ENCODE results near the gene UBR3. TPM values are rescaled to one million over a fixed set of nuclear protein-coding genes. Genes with fewer than 3 reads are reported as not detected.

UBR3 gene
- polyA plus RNA-seq, 2 of the 4 experiments (the other 2 are of a cell fraction): 11.0 to 23.1 TPM

GRCh38 chr2:170088776-170089175 lies 261.5 kb downstream of the UBR3 start (continued):
- no peak for TF ChIP-seq HMGXB4 (CRISPR knock-in tag; IDR thresholded peaks at IDR 0.05; ENCODE audit: borderline replicate concordance)

- Histone ChIP-seq H3K4me2 (no peak overlapping the region), H3K4me3 (no peak overlapping the region), H3K27ac (no peak overlapping the region), H3K9me3 (no peaks in the 10 kb centered on the region), H3K4me1 (no peaks in the 10 kb centered on the region)
- DNase-seq (ENCODE audit: low read depth in 1 of 2, low spot score in 1 of 2): no peak
- CTCF ChIA-PET: no interaction called here
- POLR2A ChIA-PET: no interaction called here
- FAIRE-seq: no peak
- TF ChIP-seq USF2 (IDR thresholded peaks at IDR 0.05): no peak
- no peak for TF ChIP-seq MAFK (IDR thresholded peaks at IDR 0.05; ENCODE audit: partially characterized antibody)
- TF ChIP-seq ATOH8 (CRISPR knock-in tag; IDR thresholded peaks at IDR 0.05; ENCODE audit: low read depth): no peak
- TF ChIP-seq BHLHE40 (IDR thresholded peaks at IDR 0.05; ENCODE audit: low read depth, low read length): no peak
- no peak for TF ChIP-seq HMGXB4 (CRISPR knock-in tag; IDR thresholded peaks at IDR 0.05; ENCODE audit: borderline replicate concordance)
- no peak for TF ChIP-seq NFE2L2 (conservative IDR thresholded peaks at IDR 0.05; ENCODE audit: low read length)
- TF ChIP-seq PBX3 (IDR thresholded peaks at IDR 0.05): no peak
- TF ChIP-seq KDM1A (IDR thresholded peaks at IDR 0.05; ENCODE audit: low read depth): no peak
- TF ChIP-seq SREBF2 (IDR thresholded peaks at IDR 0.05): no peak
- TF ChIP-seq JUNB (IDR thresholded peaks at IDR 0.05): no peak
- no peak for TF ChIP-seq RCOR1 (IDR thresholded peaks at IDR 0.05; ENCODE audit: low read depth, low read length)
- TF ChIP-seq RFX5 (IDR thresholded peaks at IDR 0.05): no peak
- TF ChIP-seq SMC3 (IDR thresholded peaks at IDR 0.05): no peak
- TF ChIP-seq HOXA7 (CRISPR knock-in tag; IDR thresholded peaks at IDR 0.05): no peak
- TF ChIP-seq ZFP36 (IDR thresholded peaks at IDR 0.05; ENCODE audit: borderline replicate concordance, partially characterized antibody): no peak
- TF ChIP-seq HEYL (CRISPR knock-in tag; IDR thresholded peaks at IDR 0.05): no peak
- no peak for TF ChIP-seq MAZ (IDR thresholded peaks at IDR 0.05; ENCODE audit: borderline replicate concordance, low read depth, low read length)
- no peak for TF ChIP-seq POLR2A (IDR thresholded peaks at IDR 0.05; ENCODE audit: low read length)
- no peak for TF ChIP-seq ESRRA (IDR thresholded peaks at IDR 0.05; ENCODE audit: borderline replicate concordance, low read length)
- no peak for TF ChIP-seq HOXB13 (CRISPR knock-in tag; IDR thresholded peaks at IDR 0.05; ENCODE audit: low read depth)
- no peak for ATAC-seq
Observed at GRCh38 chr2:170090229-170090628, 263.0 kb downstream of the UBR3 start.

GRCh38 chr2:170091436-170091835 lies 264.2 kb downstream of the UBR3 start:
- Histone ChIP-seq H3K4me3 (no peak overlapping the region), H3K4me2 (no peak overlapping the region), H3K9me3 (no peaks in the 10 kb centered on the region), H3K4me1 (no peaks in the 10 kb centered on the region), H3K27ac (no peak overlapping the region)
- no peak for FAIRE-seq
- ATAC-seq: no peak
- DNase-seq (ENCODE audit: low read depth in 1 of 2, low spot score in 1 of 2): no peak
- CTCF ChIA-PET: no interaction called here
- 91% methylated on average over 3 of the region's 3 CpGs for WGBS (ENCODE audit: missing lambda C conversion rate)
- POLR2A ChIA-PET: no interaction called here
- TF ChIP-seq EHMT2 (IDR thresholded peaks at IDR 0.05; ENCODE audit: low read depth) (no peak), MYC (IDR thresholded peaks at IDR 0.05; ENCODE audit: borderline replicate concordance, low read length) (no peak), RNF2 (IDR thresholded peaks at IDR 0.05; ENCODE audit: borderline replicate concordance, low read depth) (no peak), ZFP36 (IDR thresholded peaks at IDR 0.05; ENCODE audit: borderline replicate concordance, partially characterized antibody) (no peak), ESRRA (IDR thresholded peaks at IDR 0.05; ENCODE audit: borderline replicate concordance, low read length) (no peak)
